Lung (tissue), 12 donors: ENCODE data around the gene CAMK1. TPM values are rescaled to one million over a fixed set of nuclear protein-coding genes. Genes with fewer than 3 reads are reported as not detected.

Experiments used
- ATAC-seq: fragments of 200-7000 bp; cut with Tn5 transposase; one replicate; pipeline ENCODE4 v1.9.1; 2020; ENCODE audit warnings: moderate number of reproducible peaks; ENCODE audit not compliant: insufficient read depth, low FRiP score
- DNase-seq, 3 donors: peaks; one replicate each; pipeline ENCODE4 v3.0.0-alpha.2; 2013 to 2017
- H3K27ac ChIP-seq, 2 donors: one replicate each; pipeline ENCODE4 v1.5.1; 2013; ENCODE audit warnings: mild to moderate bottlenecking in 2 of 2, moderate library complexity in 2 of 2, control low read depth in 1 of 2, inconsistent platforms in 1 of 2, low read depth in 1 of 2, low read length in 1 of 2
- H3K27me3 ChIP-seq, 3 donors: one replicate each; pipeline ENCODE4 v1.5.1; 2013; ENCODE audit warnings: low read length in 2 of 3; ENCODE audit not compliant: control insufficient read depth in 3 of 3, insufficient read depth in 3 of 3
- H3K36me3 ChIP-seq, 4 donors: one replicate each; pipeline ENCODE4 v1.5.1; 2013; ENCODE audit warnings: low read length in 4 of 4, mild to moderate bottlenecking in 1 of 4, moderate library complexity in 1 of 4; ENCODE audit not compliant: control insufficient read depth in 4 of 4, insufficient read depth in 4 of 4
- H3K4me1 ChIP-seq, 5 donors: one replicate each; pipeline ENCODE4 v1.5.1; 2013; ENCODE audit warnings: low read length in 5 of 5, mild to moderate bottlenecking in 2 of 5, moderate library complexity in 1 of 5; ENCODE audit not compliant: control insufficient read depth in 5 of 5, insufficient read depth in 5 of 5
- H3K4me3 ChIP-seq: one replicate; pipeline ENCODE4 v1.5.1; 2013; ENCODE audit warnings: mild to moderate bottlenecking, control low read depth, moderate library complexity
- H3K9ac ChIP-seq, 2 donors: one replicate each; pipeline ENCODE4 v1.5.1; 2013; ENCODE audit warnings: low read length in 2 of 2, control low read depth in 1 of 2; ENCODE audit not compliant: insufficient read depth in 1 of 2
- H3K9me3 ChIP-seq, 4 donors: one replicate each; pipeline ENCODE4 v1.5.1; 2013; ENCODE audit warnings: low read length in 3 of 4, mild to moderate bottlenecking in 1 of 4, moderate library complexity in 1 of 4; ENCODE audit not compliant: control insufficient read depth in 4 of 4, insufficient read depth in 3 of 4
- CTCF ChIP-seq: IDR thresholded peaks from 2 replicates; pipeline ENCODE4 v1.5.1; 2012; ENCODE audit warnings: mild to moderate bottlenecking; ENCODE audit errors: control extremely low read depth, extremely low read depth
- WGBS, 2 donors: extraction: QIAGEN DNeasy Blood & Tissue Kit; methylation state at CpG; one replicate each; pipeline ENCODE4 v1.1.7; 2013; 5-methylcytosine and 5-hydroxymethylcytosine counted together
- polyA plus RNA-seq, 2 donors: library from polyadenylated mRNA; stranded (reverse); fragments of 200-250 nt; gene quantifications; one replicate each; pipeline ENCODE4 v1.2.1, GENCODE V29; 2013
- total RNA-seq, 2 donors: library from RNA; depleted of rRNA in 1 of 2; stranded (reverse); fragments of >200 nt in 1 of 2; gene quantifications; one replicate each; pipeline ENCODE4 v1.2.1, GENCODE V29; 2014 to 2021
- donor health status: control.
- donor health status: control.
- donor health status: Bipolar disorder and iron deficiency.
- donor health status: healthy.
- donor health status: DM: yes; HTN: yes; CAD: no.

The CAMK1 gene
- total and polyA plus RNA-seq, 4 donors: 21.7 to 43.9 (median 32.8) TPM

- Histone ChIP-seq H3K9me3 (no peaks in the 10 kb centered on the region), H3K36me3 (peaks cover 57 to 78% (median 69%) of the 10 kb centered on the region in 4 donors), H3K4me3 (no peak overlapping the region), H3K27me3 (no peaks in the 10 kb centered on the region), H3K9ac (no peak overlapping the region), H3K4me1 (peaks cover 0 to 10% (median 0%) of the 10 kb centered on the region in 5 donors), H3K27ac (no peak overlapping the region)
- DNase-seq (no peak), ATAC-seq (no peak)
- no peak for TF ChIP-seq CTCF
- WGBS, 2 donors: 96 to 97% methylated on average over 13 of the region's 13 CpGs
Measured at GRCh38 chr3:9744162-9744561, 25.6 kb downstream of the CAMK1 start.

GRCh38 chr3:9743548-9743947 lies 26.2 kb downstream of the CAMK1 start:
- no peak for DNase-seq
- 95 to 98% methylated on average over 18 of the region's 18 CpGs for WGBS, 2 donors
- ATAC-seq: no peak
- H3K27ac ChIP-seq: no peak overlapping the region
- TF ChIP-seq CTCF: no peak
- H3K36me3 ChIP-seq: peaks cover 57 to 83% (median 74%) of the 10 kb centered on the region in 4 donors
- no peak overlapping the region for H3K4me3 ChIP-seq
- H3K27me3 ChIP-seq: no peaks in the 10 kb centered on the region
- H3K4me1 ChIP-seq: peaks cover 0 to 3% (median 0%) of the 10 kb centered on the region in 5 donors
- no peak overlapping the region for H3K9ac ChIP-seq
- no peaks in the 10 kb centered on the region for H3K9me3 ChIP-seq

DNA sequence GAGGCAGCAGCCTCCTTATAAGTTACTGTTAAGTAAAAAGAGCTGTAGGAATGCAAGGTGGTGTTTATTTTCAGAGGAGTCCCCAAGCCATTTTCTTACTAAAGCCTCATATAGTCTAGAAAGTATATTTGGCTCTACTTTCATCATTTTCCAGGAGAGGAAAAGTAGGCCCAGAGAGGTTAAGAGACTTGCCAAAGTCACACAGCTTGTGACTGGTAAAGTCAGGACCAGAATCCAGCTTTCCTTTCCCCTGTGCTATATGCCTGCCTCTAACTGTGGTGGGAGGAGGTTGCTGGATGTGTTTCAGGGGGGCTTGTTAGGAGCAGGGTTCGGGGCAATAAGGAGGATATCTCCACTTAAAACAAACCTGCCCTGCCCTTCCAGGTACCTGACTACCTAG lies 27.2 kb downstream of the CAMK1 start:
- ATAC-seq (no peak), DNase-seq (no peak)
- Histone ChIP-seq H3K4me1 (no peaks in the 10 kb centered on the region), H3K4me3 (no peak overlapping the region), H3K9me3 (no peaks in the 10 kb centered on the region), H3K27ac (no peak overlapping the region), H3K27me3 (no peaks in the 10 kb centered on the region), H3K9ac (no peak overlapping the region), H3K36me3 (peaks cover 57 to 88% (median 77%) of the 10 kb centered on the region in 4 donors)
- no peak for TF ChIP-seq CTCF
- 97 to 100% methylated on average over 1 of the region's 1 CpG for WGBS, 2 donors

- H3K9me3 ChIP-seq: no peaks in the 10 kb centered on the region
- H3K4me1 ChIP-seq: peaks cover 0 to 5% (median 1%) of the 10 kb centered on the region in 5 donors
- no peak for ATAC-seq
- H3K27ac ChIP-seq: no peak overlapping the region
- DNase-seq: no peak
- WGBS, 2 donors: 95 to 97% methylated on average over 15 of the region's 15 CpGs
- TF ChIP-seq CTCF: no peak
- no peaks in the 10 kb centered on the region for H3K27me3 ChIP-seq
- H3K36me3 ChIP-seq: peaks cover 33 to 72% (median 67%) of the 10 kb centered on the region in 4 donors
- no peak overlapping the region for H3K9ac ChIP-seq
- H3K4me3 ChIP-seq: no peak overlapping the region
Measured at GRCh38 chr3:9739181-9739580, 30.6 kb downstream of the CAMK1 start.
